Retina (tissue), 1 donor: ENCODE measurements around the gene SETD2.

ENCODE experiments used
- DNase-seq: peaks from one replicate; pipeline ENCODE4 v3.0.0-alpha.2; 2016

SETD2 gene

DNA sequence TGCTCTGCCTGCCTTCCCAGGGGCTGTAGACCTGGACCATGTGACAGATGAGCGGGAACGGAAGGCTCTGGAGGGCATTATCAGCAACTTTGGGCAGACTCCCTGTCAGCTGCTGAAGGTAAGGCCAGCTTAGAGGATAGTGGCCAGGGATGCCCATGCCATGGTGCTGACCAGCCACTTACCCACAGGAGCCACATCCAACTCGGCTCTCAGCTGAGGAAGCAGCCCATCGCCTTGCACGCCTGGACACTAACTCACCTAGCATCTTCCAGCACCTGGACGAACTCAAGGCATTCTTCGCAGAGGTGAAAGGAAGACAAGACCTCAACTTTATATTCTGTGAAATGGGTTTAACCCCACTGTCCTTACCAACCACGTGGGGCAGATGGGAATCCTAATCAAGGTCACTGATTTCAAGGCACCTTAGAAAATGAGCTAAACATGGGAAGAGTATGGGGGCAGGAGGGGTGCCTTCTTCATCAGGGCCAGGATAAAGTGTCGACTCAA lies 157.7 kb downstream of the SETD2 start:
- DNase-seq = no peak

GRCh38 chr3:47005212-47006144 lies 158.4 kb downstream of the SETD2 start:
- DNase-seq = no peak

- no peak for DNase-seq
Measured at GRCh38 chr3:47004369-47005211, 159.3 kb downstream of the SETD2 start.

DNA sequence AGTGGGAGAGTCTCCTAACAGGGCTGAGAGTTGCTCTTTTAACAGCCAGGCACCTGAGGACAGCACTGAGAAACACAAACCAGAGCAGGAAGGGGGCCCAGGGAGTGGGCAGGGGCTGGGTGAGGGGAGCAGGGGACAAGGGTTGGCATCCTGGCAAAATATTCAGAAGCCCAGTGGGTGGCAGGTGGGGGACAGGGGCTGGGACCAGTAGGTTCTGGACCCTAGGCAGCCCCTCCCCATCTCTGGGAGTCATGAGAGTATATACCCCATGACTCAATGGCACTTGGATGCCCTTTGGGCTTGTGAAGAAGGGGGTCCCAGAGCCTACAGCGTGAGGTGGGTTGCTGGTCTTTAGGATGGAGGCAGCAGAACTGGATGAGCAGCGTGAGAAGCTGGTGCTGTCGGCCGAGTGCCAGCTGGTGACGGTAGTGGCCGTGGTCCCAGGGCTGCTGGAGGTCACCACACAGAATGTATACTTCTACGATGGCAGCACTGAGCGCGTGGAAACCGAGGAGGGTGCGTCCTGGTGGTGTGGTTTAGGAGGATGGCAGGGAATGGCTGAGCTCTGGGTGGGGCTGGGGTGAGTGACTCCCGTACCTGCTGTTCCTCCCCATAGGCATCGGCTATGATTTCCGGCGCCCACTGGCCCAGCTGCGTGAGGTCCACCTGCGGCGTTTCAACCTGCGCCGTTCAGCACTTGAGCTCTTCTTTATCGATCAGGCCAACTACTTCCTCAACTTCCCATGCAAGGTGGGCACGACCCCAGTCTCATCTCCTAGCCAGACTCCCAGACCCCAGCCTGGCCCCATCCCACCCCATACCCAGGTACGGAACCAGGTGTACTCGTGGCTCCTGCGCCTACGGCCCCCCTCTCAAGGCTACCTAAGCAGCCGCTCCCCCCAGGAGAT lies 160.2 kb downstream of the SETD2 start:
- no peak for DNase-seq

DNA sequence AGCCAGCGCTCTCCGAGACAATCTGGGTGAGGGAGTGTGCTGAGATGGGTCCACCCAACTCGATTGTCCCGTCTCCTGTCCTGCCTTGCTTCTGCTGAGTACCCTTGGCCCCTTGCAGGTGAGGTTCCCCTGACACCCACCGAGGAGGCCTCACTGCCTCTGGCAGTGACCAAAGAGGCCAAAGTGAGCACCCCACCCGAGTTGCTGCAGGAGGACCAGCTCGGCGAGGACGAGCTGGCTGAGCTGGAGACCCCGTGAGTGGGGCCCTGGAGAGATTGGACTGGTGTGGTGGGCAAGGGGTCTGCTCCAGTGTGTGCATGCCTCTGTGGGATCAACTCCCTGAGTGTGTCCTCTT lies 160.9 kb downstream of the SETD2 start:
- no peak for DNase-seq

DNA sequence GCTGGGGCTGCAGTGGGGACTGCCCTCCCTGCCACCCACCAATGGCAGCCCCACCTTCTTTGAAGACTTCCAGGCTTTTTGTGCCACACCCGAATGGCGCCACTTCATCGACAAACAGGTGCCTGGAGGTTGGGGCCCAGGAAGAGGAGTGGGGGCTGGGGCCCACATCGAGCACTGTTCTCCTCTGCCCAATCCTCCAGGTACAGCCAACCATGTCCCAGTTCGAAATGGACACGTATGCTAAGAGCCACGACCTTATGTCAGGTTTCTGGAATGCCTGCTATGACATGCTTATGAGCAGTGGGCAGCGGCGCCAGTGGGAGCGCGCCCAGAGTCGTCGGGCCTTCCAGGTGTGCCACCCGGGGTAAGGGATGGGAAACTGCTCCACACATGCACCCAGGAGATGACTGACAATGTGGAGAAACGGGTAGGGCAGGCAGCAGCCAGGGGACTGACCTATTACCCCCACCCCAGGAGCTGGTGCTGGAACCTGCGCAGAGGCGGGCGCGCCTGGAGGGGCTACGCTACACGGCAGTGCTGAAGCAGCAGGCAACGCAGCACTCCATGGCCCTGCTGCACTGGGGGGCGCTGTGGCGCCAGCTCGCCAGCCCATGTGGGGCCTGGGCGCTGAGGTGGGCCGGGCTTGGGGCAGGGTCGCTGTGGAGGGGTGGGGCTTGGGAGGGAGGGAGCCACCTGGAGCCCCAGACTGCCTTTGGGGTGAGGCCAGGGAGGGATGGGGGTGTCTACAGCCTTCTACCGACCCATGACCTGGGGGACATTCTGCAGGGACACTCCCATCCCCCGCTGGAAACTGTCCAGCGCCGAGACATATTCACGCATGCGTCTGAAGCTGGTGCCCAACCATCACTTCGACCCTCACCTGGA lies 161.5 kb downstream of the SETD2 start:
- no peak for DNase-seq

- DNase-seq = no peak
Measured at GRCh38 chr3:47001731-47002170, 162.2 kb downstream of the SETD2 start.

GRCh38 chr3:47000922-47001730 lies 162.8 kb downstream of the SETD2 start:
- no peak for DNase-seq

DNA sequence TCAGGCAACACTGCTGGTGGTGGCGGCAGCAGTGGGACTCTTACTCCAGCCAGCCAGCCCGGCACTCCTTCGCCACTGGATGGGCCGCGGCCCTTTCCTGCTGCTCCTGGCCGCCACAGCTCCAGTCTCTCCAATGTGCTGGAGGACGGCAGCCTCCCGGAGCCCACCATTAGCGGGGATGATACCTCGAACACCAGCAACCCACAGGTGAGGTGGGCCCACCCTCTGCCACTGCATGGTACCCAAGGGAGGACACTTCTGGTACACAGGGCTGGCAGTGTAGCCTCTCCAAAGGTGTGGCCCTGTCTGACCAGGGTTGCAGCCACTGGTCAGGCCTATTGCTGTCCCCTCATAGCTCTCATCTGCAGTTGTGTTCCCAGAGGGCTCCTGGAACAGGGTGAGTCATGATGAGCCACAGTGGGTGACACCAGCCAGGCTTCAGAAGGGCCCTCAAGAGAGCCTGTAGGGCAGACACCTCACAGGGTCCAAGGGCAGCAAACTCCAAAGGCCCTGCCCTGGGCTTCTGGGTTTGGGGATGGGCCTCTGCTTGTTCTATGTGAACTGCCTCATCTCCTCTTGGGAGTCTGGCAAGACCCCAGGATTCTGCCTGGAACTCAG lies 163.6 kb downstream of the SETD2 start:
- DNase-seq = no peak

DNA sequence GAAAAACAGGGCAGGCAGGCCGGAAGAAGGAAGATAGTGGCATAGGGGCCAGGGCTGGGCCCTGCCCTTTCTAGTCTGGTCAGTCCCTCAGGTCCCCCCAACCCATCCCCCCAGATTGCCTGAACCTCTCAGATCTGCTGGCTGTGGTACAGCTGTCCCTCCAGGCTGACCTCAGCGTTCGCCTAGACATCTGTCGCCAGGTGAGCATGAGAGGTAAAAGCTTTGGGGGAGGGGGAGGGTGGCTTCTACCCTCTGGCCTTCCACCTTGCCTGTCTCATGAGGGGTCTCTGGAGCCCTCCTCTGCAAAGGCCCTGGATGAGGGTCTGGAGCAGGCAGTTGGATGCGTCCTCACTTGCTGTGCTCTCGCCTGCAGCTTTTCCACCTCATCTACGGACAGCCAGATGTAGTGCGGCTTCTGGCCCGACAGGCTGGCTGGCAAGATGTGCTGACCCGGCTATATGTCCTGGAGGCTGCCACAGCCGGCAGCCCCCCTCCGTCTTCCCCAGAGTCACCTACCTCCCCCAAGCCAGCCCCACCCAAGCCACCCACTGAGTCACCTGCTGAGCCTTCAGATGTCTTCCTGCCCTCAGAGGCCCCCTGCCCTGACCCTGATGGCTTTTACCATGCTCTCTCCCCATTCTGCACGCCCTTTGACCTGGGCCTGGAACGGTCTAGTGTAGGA lies 164.3 kb downstream of the SETD2 start:
- no peak for DNase-seq

- DNase-seq = no peak
Measured at GRCh38 chr3:46998852-46999515, 164.9 kb downstream of the SETD2 start.

DNA sequence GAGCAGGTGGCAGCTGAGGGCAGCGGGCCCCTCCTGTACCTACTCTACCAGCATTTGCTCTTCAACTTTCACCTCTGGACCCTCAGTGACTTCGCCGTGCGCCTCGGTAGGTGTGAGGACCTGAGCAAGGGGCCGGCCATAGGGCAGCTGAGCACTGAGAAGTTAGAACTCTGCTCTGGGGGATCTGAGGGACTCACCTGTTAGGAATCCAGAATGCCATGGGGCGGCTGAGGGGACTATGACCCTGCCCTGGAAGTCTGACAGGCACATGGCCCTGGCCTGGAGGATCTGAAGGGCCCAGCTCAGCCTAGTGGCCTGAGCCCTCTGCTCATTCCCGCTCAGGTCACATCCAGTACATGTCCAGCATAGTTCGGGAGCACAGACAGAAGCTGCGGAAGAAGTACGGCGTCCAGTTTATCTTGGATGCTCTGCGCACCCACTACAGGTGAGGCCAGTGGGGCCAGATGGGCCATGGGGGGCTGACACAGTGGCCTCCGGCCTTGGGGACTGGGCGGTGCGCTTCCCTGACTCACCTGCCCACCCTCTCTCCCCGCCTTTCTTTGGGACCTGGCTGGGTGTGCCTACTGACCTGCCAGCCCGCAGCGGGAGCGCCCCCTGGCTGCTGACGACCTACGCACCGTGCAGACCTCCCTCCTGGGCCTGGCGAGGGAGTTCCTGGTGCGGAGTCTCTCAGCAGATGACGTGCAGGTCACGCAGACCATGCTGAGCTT lies 165.6 kb downstream of the SETD2 start:
- DNase-seq = peak; percentile 65

- no peak for DNase-seq
Measured at GRCh38 chr3:46997453-46998091, 166.3 kb downstream of the SETD2 start.

DNA sequence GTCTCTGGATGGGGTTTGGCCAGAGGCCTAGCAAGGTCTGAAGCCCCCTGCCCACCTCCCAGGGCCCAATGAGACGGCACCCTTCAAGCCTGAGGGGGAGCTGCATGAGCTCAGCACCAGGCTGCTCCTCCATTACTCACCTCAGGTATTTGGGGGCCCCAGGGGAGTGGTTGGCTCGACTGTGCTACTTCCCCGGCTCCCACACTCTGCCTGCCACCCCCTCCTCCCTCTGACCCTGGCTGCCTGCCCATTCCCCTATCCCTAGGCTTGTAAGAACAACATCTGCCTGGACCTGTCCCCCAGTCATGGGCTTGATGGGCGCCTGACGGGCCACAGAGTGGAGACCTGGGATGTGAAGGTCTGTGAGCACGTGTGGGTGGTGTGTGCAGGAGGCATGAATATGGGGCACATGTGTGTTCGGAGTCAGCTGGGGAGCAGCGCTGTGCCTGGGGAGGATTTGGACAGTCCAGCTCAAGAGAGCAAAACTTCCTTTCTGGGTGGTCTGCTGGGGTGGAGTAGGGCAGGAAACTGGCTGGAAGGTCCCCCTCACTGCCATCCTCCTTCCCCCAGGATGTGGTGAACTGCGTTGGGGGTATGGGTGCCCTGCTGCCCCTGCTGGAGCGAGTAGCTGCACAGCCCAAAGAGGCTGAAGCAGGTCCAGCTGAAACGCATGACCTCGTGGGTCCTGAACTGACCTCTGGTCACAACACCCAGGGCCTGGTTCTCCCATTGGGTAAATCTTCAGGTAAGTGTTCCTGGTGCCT lies 167.0 kb downstream of the SETD2 start:
- DNase-seq = no peak

- DNase-seq = no peak
Measured at GRCh38 chr3:46995901-46996562, 167.9 kb downstream of the SETD2 start.
